GM13977 (cell line): ENCODE measurements around the gene POM121.
"Not testable (repeated sequence)": the region's sequence is repeated elsewhere in the genome, so short reads cannot be mapped to it uniquely, and the experiment has no call there.

Experiments
- DNase-seq: peaks from one replicate; pipeline ENCODE4 v3.0.0; 2012; ENCODE audit warnings: low spot score
- in situ Hi-C: fragments of 300-500 bp; cut with MboI; formaldehyde crosslinking; loops from one replicate; pipeline ENCODE4 v1.12.0; 2022; ENCODE audit warnings: low sequenced_read_pairs, low pct_unique_long_range_greater_than_20kb, mixed read lengths, inconsistent platforms; ENCODE audit not compliant: unreplicated experiment
- TF ChIP-seq, protein P1 (sequence below): IDR thresholded peaks from 2 replicates; pipeline ENCODE4 v1.5.1; 2012; ENCODE audit warnings: mild to moderate bottlenecking, control low read depth; ENCODE audit not compliant: insufficient read depth; ENCODE audit errors: extremely low read depth, missing control alignments

The POM121 gene

DNA sequence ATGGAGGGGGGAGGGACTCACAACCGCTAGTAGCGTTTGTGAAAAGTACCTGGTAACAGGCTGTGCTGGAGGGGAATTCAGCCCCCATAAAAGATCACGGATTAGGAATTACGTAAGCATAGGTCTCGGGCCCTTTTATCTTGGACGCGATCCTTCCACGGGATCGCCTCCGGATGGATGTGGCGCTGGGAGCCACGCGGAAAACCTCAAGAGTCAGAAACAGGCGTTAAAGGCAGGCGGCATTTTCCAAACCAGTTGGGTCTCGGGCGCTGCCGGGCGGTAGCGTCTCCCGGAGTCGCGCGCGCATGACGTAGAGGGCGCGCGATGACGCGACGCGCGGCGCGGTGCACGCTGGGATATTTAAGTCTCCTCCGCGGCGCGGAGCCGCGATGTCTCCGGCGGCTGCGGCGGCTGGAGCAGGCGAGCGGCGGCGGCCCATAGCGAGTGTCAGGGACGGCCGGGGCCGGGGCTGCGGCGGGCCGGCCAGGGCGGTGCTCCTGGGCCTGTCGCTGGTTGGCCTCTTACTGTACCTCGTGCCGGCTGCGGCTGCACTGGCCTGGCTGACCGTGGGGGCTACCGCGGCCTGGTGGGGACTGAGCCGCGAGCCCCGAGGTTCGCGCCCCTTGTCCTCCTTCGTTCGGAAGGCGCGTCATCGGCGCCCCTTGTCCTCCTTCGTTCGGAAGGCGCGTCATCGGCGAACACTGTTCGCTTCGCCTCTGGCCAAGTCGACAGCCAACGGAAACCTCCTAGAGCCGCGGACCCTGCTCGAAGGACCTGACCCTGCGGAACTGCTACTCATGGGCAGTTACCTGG lies at the start of gene POM121:
Gene POM121, plus strand, starts transcription at position 363 of the 813 bp plus-strand sequence. Its CDS starts 27 bp downstream, at position 390.
- TF ChIP-seq, protein P1, sequence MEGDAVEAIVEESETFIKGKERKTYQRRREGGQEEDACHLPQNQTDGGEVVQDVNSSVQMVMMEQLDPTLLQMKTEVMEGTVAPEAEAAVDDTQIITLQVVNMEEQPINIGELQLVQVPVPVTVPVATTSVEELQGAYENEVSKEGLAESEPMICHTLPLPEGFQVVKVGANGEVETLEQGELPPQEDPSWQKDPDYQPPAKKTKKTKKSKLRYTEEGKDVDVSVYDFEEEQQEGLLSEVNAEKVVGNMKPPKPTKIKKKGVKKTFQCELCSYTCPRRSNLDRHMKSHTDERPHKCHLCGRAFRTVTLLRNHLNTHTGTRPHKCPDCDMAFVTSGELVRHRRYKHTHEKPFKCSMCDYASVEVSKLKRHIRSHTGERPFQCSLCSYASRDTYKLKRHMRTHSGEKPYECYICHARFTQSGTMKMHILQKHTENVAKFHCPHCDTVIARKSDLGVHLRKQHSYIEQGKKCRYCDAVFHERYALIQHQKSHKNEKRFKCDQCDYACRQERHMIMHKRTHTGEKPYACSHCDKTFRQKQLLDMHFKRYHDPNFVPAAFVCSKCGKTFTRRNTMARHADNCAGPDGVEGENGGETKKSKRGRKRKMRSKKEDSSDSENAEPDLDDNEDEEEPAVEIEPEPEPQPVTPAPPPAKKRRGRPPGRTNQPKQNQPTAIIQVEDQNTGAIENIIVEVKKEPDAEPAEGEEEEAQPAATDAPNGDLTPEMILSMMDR = no peak
- in situ Hi-C loops = no loop called here
- peak; percentile 94 for DNase-seq

DNA sequence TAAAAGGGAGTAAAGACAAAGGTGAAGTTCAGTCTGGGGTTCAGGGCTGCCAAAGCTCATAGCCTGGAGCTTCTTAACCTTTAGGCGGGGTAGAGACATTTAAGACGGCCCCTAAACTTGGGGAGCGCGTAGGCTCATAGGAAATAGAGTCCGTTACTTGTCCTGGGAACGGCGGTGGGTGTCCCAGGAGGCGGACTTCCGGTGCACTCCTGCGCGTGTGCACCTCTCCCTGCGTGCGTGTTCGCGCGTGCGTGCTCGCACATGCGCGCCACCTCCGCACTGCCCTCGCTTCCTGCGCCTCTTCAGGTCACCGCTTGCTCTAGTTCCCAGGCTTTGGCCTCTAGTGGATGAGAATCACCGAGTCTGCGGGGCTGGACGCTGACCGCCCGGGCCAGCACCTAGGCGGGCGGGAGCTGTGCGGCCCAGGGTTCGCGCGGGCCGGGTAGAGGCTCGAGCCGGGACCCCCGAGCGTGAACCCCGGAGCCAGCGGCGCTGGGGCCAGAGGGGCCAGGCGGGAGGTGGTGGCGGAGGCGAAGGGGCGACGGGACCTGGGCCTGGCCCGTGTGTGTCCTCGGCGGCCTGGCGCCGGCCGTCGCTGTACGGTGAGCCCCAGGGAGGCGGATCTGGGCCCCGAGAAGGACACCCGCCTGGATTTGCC lies 45.7 kb upstream of the POM121 start:
- in situ Hi-C loops = not testable (repeated sequence)
- DNase-seq = peak; percentile 57

DNA sequence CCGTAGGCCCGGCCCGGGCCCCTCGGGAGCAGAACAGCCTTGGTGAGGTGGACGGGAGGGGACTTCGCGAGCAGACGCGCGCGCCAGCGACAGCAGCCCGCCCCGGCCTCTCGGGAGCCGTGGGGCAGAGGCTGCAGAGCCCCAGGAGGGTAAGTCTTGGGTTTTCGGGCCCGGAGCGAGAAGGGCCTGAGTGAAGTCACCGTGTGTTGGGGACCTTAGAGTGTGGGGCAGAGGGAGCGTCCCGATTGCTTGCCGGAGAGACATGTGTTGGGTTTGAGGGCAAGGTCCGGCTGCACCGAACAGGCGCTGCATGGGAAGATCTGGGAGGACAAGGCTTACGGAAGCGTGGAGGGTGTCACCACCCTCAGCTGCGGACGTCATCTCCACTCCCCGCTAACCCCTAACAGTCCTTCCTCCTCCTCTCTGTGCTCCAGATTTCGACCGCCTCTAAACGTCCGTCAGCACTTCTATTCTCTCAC lies 45.1 kb upstream of the POM121 start:
- in situ Hi-C loops = not testable (repeated sequence)
- DNase-seq = peak; percentile 35

DNA sequence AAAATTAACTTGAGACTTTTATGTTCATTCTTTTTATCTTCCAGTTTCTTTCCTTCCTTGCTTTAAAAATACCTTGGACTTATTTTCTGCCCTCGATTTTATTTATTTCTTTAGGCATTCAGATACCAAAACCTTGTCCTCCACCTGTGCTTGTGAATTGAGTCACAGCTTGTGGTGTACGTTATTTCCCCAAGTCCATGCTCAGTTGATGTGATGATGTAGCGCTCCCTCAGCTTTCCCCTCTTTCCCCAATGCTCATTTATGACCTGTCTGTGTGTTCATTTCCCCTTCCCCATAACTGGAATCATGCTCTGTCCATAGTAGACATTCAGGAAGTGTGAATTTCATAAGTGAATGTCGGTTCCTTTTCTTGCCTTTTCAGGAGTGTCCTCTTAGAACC lies 33.1 kb upstream of the POM121 start:
- DNase-seq, in situ Hi-C loops: not testable (repeated sequence)

DNA sequence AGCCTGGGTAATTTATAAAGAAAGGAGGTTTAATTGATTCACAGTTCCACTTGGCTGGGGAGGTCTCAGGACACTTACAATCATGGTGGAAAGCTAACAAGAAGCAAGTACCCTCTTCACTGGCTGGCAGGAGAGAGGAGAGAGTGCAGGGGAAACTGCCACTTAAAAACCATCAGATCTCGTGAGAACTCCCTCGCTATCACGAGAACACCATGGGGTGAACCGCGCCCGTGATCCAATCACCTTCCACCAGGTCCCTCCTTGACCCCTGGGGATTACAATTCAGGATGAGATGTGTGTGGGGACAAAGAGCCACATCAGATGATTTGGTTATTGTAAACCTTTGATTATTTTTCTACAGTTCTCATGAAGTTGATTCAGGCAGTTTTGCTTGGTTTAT lies 20.2 kb upstream of the POM121 start:
- DNase-seq, in situ Hi-C loops: not testable (repeated sequence)

DNA sequence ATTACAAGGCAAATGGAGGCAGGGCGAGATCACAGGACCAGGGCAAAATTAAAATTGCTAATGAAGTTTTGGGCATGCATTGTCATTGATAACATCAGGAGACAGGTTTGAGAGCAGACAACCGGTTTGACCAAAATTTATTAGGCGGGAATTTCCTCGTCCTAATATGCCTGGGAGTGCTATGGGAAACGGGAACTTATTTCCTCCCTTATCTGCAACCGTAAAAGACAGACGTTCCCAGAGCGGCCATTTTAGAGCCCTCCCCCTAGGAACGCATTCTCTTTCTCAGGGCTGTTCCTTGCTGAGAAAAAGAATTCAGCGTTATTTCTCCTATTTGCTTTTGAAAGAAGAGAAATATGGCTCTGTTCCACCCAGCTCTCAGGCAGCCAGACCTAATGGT lies 16.5 kb upstream of the POM121 start:
- in situ Hi-C loops, DNase-seq: not testable (repeated sequence)

DNA sequence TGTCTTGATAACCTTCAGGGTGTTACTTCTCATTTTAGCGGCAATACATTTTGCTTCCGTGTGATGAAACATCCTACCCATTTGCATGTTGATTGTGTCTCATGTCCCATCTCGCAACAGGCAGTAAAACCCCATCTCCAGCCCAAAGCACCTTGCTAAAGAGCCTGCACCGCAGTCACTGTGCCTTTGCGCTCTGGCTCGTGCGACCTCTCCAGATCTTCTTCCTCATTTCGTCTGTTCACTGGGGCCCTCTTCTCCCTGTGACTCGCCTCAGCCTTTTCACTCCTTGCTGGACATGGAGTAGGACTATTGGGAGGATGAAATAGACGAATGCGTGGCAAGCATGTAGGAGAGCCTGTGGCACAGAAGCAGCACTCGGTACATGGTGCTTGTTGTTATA lies 13.5 kb upstream of the POM121 start:
- in situ Hi-C loops, DNase-seq: not testable (repeated sequence)

DNA sequence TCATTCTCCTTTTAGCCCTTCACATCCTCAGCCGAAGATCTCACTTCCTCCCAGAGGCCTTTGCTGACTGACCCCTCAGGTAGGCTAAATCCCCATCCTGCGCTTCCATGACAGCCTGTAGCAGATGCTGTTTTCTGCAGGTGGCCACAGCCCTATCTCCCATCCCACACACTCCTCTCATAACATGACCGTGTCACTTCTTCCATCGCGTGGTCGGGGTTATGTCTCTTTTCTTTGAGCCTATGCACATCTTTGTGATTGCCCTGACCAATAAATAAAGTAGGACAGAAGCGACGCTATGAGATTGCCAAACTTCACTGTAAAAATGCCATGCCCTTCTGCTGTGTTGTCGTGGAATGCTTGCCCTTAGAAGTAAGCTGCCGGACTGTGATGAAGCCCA lies 11.1 kb upstream of the POM121 start:
- in situ Hi-C loops, DNase-seq: not testable (repeated sequence)

DNA sequence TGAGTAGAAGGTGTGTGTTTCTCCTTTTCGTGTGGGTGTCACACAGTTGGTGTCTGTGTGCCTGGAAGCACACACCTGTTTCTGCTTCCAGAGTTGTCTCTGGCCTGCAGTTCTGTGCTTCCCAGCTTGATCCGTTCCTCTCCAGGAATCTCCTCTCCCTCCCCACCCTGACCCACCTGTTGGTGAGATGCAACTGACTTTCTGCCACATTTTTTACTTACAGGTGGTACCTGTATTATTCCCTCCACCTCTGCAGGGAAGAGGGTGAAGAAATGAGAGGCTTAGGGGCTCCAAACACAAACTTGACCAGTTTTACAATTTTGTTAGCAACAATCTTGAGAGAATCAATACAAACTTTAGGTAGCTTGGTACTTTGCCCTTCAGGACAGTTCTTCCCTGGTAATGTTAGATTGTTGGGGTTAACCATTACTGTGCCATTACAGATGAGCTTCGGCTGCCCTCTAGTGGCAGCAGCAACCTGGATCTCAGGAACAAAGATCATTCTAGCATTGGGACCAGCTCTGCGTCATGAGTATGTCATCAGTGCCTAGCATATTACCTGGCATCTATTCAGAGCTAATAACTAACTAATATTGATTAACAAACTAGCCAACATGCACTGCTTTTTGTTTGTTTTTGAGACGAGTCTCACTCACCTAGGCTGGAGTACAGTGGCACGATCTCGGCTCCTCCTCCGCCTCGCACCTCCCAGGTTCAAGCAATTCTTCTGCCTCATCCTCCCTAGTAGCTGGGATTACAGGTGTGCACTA lies 10.0 kb upstream of the POM121 start:
- TF ChIP-seq, protein P1 = peak; percentile 63
- DNase-seq = peak; percentile 23
- in situ Hi-C loops = not testable (repeated sequence)

DNA sequence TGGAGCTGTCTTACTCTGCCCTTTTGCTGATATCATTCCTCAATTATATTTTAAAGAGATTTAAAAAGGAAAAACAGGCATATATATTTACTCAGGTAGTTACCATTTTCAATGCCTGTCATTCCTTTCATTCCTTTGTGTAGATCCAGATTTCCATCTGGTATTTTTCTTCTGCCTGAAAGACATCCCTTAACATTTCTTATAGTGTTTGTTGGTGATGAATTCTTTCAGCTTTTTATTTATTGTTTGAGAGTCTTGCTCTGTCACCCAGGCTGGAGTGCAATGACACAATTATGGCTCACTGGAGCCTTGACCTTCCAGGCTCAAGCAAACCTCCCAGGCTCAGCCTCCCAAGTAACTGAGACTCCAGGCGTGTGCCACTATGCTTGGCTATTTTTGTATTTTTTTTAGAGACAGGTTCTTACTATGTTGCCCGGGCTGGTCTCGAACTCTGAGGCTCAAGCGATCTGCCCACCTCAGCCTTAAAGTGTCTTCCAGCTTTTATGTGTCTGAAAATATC lies 5.6 kb upstream of the POM121 start:
- in situ Hi-C loops = no loop called here
- TF ChIP-seq, protein P1 = no peak
- DNase-seq = no peak
